Activated CD4-positive, alpha-beta T cell treated with anti-CD3 and anti-CD28 coated beads for 36 hours (primary cell): ENCODE results near the gene MYO1C. TPM values are rescaled to one million over a fixed set of nuclear protein-coding genes. Genes with fewer than 3 reads are reported as not detected.
"Not testable (repeated sequence)": the region's sequence is repeated elsewhere in the genome, so short reads cannot be mapped to it uniquely, and the experiment has no call there.

Experiments used
- ATAC-seq: fragments of 200-7000 bp; cut with Tn5 transposase; one replicate; pipeline ENCODE4 v1.10.0; 2021; ENCODE audit warnings: mild to moderate bottlenecking, moderate library complexity
- CTCF ChIA-PET: fragments of 350-600 bp; sonication (Branson Sonifier 250); formaldehyde crosslinking; loops from one replicate; lab custom pipeline; 2021; ENCODE audit warnings: antibody characterized with exemption; lab: Charles Lee
- POLR2A ChIA-PET: fragments of 350-600 bp; sonication (Branson Sonifier 250); formaldehyde crosslinking; loops from one replicate; lab custom pipeline; 2021; ENCODE audit warnings: antibody characterized with exemption, inconsistent platforms; lab: Charles Lee
- DNase-seq: peaks from one replicate; pipeline ENCODE4 v3.0.0-alpha.2; 2020
- H3K27ac Mint-ChIP-seq: one replicate; pipeline ENCODE4 v1.8.0; 2021; ENCODE audit warnings: mixed read lengths
- H3K27me3 Mint-ChIP-seq: one replicate; pipeline ENCODE4 v1.8.0; 2021; ENCODE audit warnings: mixed read lengths
- H3K36me3 Mint-ChIP-seq: one replicate; pipeline ENCODE4 v1.8.0; 2021; ENCODE audit warnings: low read depth, mixed read lengths
- H3K4me1 Mint-ChIP-seq: one replicate; pipeline ENCODE4 v1.8.0; 2021; ENCODE audit warnings: mixed read lengths
- H3K4me3 Mint-ChIP-seq: one replicate; pipeline ENCODE4 v1.8.0; 2021; ENCODE audit warnings: mild to moderate bottlenecking, moderate library complexity, mixed read lengths
- H3K9me3 Mint-ChIP-seq: one replicate; pipeline ENCODE4 v1.8.0; 2021; ENCODE audit warnings: low read depth, mixed read lengths
- intact Hi-C, 2 experiments: fragments of 100-400 bp; cut with DNase I in 1 of 2; cut with micrococcal nuclease in 1 of 2; formaldehyde crosslinking; loops; one replicate each; pipeline versions ENCODE4 v1.14.2 to v1.15.1; 2022 to 2024; cut with DNase I, micrococcal nuclease
- total RNA-seq, 2 experiments: library from RNA; stranded (reverse); gene quantifications; one replicate each; pipeline ENCODE4 v1.2.3, GENCODE V29; 2021

MYO1C gene
- total RNA-seq, 2 experiments from 2014 or later, result 21.7 to 24.1 TPM

DNA sequence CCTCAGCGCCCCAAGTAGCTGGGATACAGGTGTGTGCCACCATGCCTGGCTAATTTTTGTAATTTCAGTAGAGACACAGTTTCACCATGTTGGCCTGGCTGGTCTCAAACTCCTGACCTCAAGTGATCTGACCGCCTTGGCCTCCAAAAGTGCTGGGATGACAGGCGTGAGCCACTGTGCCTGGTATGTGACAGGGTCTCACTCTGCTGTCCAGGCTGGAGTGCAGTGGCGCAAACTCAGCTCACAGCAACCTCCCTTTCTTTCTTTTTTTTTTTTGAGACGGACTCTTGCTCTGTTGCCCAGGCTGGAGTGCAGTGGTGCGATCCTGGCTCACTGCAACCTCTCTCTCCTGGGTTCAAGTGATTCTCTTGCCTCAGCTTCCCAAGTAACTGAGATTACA is 49.8 kb downstream of the MYO1C start:
- H3K27ac Mint-ChIP-seq, H3K27me3 Mint-ChIP-seq, ATAC-seq, H3K4me3 Mint-ChIP-seq, H3K9me3 Mint-ChIP-seq, DNase-seq, intact Hi-C loops, H3K36me3 Mint-ChIP-seq, CTCF ChIA-PET: not testable (repeated sequence)
- peaks cover 30% of the 10 kb centered on the region for H3K4me1 Mint-ChIP-seq
- POLR2A ChIA-PET, result interaction anchor here (0.7 kb wide), 1 partner anchor 78 kb away, joined by 3 read pairs; no protein-coding TSS in a partner anchor

DNA sequence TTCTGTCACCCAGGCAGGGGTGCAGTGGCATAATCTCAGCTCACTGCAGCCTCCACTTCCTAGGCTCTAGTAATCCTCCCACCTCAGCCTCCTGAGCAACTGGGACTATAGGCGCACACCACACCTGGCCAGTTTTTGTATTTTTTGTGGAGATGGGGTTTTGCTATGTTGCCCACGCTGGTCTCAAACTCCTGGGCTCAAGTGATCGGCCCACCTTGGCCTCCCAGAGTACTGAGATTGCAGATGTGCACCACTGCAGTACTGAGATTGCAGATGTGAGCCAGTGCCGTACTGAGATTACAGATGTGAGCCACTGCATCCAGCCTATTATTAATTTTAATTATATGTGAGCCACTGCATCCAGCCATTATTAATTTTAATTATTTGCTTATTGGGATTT is 50.3 kb downstream of the MYO1C start:
- no peak overlapping the region for H3K27ac Mint-ChIP-seq
- peaks cover 3% of the 10 kb centered on the region for H3K36me3 Mint-ChIP-seq
- no peaks in the 10 kb centered on the region for H3K9me3 Mint-ChIP-seq
- ChIA-PET CTCF (interaction anchor here (0.7 kb wide), 1 partner anchor 34 kb away, joined by 3 read pairs; no protein-coding TSS in a partner anchor), POLR2A (no interaction called here)
- no peaks in the 10 kb centered on the region for H3K27me3 Mint-ChIP-seq
- peaks cover 24% of the 10 kb centered on the region for H3K4me1 Mint-ChIP-seq
- H3K4me3 Mint-ChIP-seq, result no peak overlapping the region
- ATAC-seq (no peak), DNase-seq (no peak)
- intact Hi-C loops, result no loop called here

DNA sequence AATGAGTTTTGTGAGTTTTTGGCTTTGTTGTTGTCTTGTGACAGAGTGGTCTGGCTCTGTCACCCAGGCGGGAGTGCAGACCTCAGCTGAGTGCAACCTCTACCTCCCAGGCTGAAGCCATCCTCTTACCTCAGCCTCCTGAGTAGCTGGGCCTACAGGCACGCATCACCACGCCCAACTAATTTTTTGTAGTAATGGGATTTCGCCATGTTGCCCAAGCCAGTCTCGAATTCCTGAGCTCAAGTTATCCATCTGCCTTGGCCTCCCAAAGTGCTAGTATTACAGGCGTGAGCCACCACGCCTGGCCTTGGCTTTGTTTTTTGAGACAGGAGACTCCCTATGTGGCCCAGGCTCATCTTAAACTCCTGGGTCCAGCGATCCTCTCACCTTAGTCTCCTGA is 51.6 kb downstream of the MYO1C start:
- POLR2A ChIA-PET, result no interaction called here
- intact Hi-C loops, result no loop called here
- DNase-seq (no peak), ATAC-seq (no peak)
- Mint-ChIP-seq H3K27ac (no peak overlapping the region), H3K4me3 (no peak overlapping the region), H3K27me3 (no peaks in the 10 kb centered on the region), H3K36me3 (peaks cover 7% of the 10 kb centered on the region), H3K4me1 (peaks cover 14% of the 10 kb centered on the region), H3K9me3 (no peaks in the 10 kb centered on the region)
- CTCF ChIA-PET, result interaction anchor here (0.8 to 1.4 kb wide), 2 partner anchors 43 to 76 kb away, joined by 4 to 5 read pairs; no protein-coding TSS in a partner anchor

DNA sequence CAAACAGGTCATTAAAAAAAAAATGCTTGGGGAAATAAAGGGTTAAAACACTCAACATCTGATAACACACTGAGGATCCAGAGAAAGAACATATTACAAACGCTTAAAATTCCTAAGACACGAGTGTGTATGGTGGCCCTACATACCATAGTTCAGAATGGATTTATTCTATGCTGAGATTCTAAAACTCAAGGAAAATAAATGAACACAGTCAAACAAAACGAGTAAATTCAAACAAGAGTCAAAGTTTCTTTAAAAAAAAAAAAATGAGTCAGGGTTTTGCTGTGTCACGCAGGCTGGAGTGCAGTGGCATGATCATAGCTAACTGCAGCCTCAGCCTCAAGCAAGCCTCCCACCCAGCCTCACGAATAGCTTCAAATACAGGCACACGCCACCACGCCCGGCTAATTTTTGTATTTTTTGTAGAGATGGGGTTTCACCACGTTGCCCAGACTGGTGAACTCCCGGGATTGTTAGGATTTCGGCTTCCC is 53.8 kb downstream of the MYO1C start:
- Mint-ChIP-seq H3K27ac (no peak overlapping the region), H3K4me1 (peaks cover 14% of the 10 kb centered on the region), H3K27me3 (no peaks in the 10 kb centered on the region), H3K36me3 (peaks cover 12% of the 10 kb centered on the region), H3K4me3 (no peak overlapping the region), H3K9me3 (no peaks in the 10 kb centered on the region)
- ChIA-PET CTCF (interaction anchor here (0.6 to 2.1 kb wide), 3 partner anchors 18 to 78 kb away, joined by 3 to 6 read pairs (median 3); partner anchors contain the start of gene INPP5K), POLR2A (interaction anchor here (0.7 kb wide), 1 partner anchor 45 kb away, joined by 3 read pairs; no protein-coding TSS in a partner anchor)
- no peak for DNase-seq
- intact Hi-C loops, result no loop called here
- ATAC-seq, result no peak

DNA sequence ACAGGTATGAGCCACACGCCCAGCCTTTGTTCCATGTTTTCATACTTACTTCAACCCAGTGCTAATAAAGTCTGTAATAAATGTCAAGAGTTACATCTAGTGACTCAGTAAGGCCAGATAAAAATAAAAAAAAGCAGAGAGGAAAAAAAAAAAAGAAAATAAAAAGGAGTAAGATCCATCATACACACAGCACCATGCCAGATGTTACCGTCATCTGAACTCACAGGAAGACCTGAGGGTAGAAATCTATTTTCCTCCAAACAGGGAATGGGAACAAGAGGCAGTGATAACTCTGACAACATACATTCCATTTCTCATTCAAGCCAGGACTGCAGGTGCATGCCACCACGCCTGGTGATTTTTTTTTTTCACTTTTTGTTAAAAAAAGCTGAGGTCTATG is 57.2 kb downstream of the MYO1C start:
- POLR2A ChIA-PET, result no interaction called here
- ATAC-seq, result no peak
- intact Hi-C loops, result no loop called here
- H3K4me1 Mint-ChIP-seq, result peaks cover 29% of the 10 kb centered on the region
- H3K27ac Mint-ChIP-seq, result no peak overlapping the region
- H3K27me3 Mint-ChIP-seq, result no peaks in the 10 kb centered on the region
- H3K4me3 Mint-ChIP-seq, result no peak overlapping the region
- CTCF ChIA-PET, result interaction anchor here (1.1 to 1.2 kb wide), 2 partner anchors 12 to 18 kb away, joined by 3 read pairs; no protein-coding TSS in a partner anchor
- H3K36me3 Mint-ChIP-seq, result peaks cover 25% of the 10 kb centered on the region
- no peak for DNase-seq
- H3K9me3 Mint-ChIP-seq, result no peaks in the 10 kb centered on the region

DNA sequence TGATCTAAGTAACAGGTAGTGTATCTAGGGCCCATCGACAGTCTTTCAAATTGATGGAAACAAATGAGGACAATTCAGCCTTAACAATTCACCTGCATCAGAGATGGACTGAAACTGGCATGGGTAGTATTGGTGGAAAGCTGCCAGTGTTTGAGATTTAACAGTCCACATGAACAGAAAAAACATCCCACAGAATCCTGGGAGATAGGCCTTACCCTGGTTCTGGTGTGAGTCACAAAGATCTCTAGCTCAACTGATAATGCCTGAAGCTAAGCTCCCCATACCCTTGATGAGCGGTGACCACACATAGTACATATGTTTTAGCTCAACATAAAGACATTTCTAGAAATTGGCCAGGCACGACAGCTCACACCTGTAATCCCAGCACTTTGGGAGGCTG is 58.3 kb downstream of the MYO1C start:
- POLR2A ChIA-PET, result interaction anchor here (0.6 kb wide), 1 partner anchor 891 kb away, joined by 13 read pairs; no protein-coding TSS in a partner anchor
- Mint-ChIP-seq H3K9me3 (no peaks in the 10 kb centered on the region), H3K27ac (no peak overlapping the region), H3K4me3 (no peak overlapping the region), H3K27me3 (no peaks in the 10 kb centered on the region), H3K36me3 (peaks cover 25% of the 10 kb centered on the region), H3K4me1 (peaks cover 26% of the 10 kb centered on the region)
- CTCF ChIA-PET, result interaction anchor here (0.6 to 1.1 kb wide), 3 partner anchors 19 to 196 kb away, joined by 3 to 5 read pairs (median 3); no protein-coding TSS in a partner anchor
- DNase-seq (no peak), ATAC-seq (no peak)
- intact Hi-C loops, result no loop called here

- ChIA-PET CTCF (interaction anchor here (1.2 to 1.9 kb wide), 2 partner anchors 67 to 101 kb away, joined by 4 to 7 read pairs; no protein-coding TSS in a partner anchor), POLR2A (interaction anchor here (0.7 kb wide), 1 partner anchor 56 kb away, joined by 3 read pairs; no protein-coding TSS in a partner anchor)
- peaks cover 17% of the 10 kb centered on the region for H3K4me1 Mint-ChIP-seq
- intact Hi-C loops, result no loop called here
- DNase-seq, result no peak
- no peak overlapping the region for H3K4me3 Mint-ChIP-seq
- ATAC-seq, result peak; percentile 87
- H3K27ac Mint-ChIP-seq, result peak overlapping the region; percentile 58
- peaks cover 23% of the 10 kb centered on the region for H3K36me3 Mint-ChIP-seq
- no peaks in the 10 kb centered on the region for H3K27me3 Mint-ChIP-seq
- H3K9me3 Mint-ChIP-seq, result no peaks in the 10 kb centered on the region
These were observed 60.8 kb downstream of the MYO1C start for GRCh38 chr17:1431631-1432104.

DNA sequence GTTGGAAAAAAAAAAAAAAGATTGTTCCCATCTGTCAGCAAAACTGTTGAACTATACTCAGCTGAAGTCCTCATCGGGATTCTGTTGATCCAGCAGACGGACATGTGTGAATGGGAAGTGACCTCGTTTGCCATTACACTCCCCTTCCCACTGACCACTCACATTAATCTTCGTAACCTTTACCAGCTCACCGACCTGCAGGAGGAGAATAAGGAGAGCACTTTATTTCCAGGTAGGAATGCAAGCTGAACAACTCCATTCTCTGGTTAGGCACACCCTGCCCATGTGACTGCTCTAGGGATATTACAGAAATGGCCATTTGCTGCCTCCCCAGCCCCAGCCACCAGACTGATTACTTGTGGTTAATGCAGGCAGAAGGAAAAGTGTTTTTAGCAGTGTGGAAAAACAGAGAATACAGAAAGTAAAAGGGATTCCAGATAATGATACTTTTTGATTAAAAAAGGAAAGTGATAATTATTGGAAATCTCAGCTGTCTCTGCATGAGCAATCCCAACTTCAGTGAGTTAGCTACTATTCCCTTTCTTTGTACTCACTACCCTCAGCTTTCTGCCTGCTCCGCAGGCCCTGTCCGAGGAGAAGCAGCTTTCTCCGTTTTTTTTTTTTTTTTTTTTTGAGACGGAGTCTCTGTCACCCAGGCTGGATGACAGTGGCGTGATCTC is 68.9 kb downstream of the MYO1C start:
- Mint-ChIP-seq H3K36me3 (peaks cover 30% of the 10 kb centered on the region), H3K9me3 (no peaks in the 10 kb centered on the region), H3K27me3 (no peaks in the 10 kb centered on the region), H3K4me3 (no peak overlapping the region), H3K27ac (peak overlapping the region; percentile 40), H3K4me1 (peaks cover 17% of the 10 kb centered on the region)
- DNase-seq (no peak), ATAC-seq (no peak)
- intact Hi-C loops, result no loop called here
- CTCF ChIA-PET, result interaction anchor here (0.6 to 2.2 kb wide), 4 partner anchors 11 to 725 kb away, joined by 3 to 8 read pairs (median 4); no protein-coding TSS in a partner anchor
- POLR2A ChIA-PET, result no interaction called here

DNA sequence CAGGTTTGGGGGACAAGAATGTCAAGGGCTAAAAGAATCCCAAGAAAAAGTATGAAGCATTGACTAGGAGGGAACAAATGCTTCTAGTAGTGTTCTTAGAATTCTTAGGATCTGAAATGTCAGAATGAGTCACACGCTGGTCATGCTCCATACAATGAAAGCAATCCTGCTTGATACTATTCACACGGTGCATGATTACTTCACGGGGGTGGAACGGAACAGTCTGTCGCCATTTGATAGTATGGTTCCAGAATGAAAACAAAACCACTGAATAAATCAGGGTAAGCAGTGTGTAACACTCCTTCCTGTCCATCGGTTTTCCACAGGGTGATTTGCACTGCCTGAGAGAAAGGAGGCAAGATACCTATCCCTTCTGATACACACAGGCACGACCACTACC is 69.6 kb downstream of the MYO1C start:
- Mint-ChIP-seq H3K36me3 (peaks cover 31% of the 10 kb centered on the region), H3K27me3 (no peaks in the 10 kb centered on the region), H3K4me3 (no peak overlapping the region), H3K27ac (peak overlapping the region; percentile 40), H3K4me1 (peaks cover 17% of the 10 kb centered on the region), H3K9me3 (no peaks in the 10 kb centered on the region)
- DNase-seq (peak; percentile 41), ATAC-seq (peak; percentile 86)
- ChIA-PET POLR2A (no interaction called here), CTCF (interaction anchor here (0.6 to 2.2 kb wide), 3 partner anchors 57 to 218 kb away, joined by 3 to 8 read pairs (median 3); no protein-coding TSS in a partner anchor)
- intact Hi-C loops, result no loop called here

DNA sequence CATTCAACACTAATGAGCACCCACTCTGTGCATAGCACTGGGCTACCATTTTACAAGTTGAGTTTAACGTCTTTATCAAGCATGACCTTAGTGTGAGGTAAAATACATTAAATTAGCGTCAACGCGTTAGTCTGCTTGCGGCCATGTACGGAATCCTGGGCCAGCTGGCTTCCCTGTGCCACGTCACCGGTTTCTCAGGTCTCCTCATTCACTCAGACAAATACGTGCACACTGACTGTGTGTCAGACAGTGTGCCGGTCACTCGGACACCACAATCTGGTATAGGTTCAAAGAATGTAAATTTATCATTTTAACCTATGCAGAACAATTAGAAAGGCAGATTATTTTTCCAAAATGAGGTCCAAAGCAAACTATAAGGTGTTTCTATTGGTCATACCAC is 71.0 kb downstream of the MYO1C start:
- H3K9me3 Mint-ChIP-seq, result no peaks in the 10 kb centered on the region
- H3K27ac Mint-ChIP-seq, result no peak overlapping the region
- CTCF ChIA-PET, result interaction anchor here (2.2 kb wide), 1 partner anchor 56 kb away, joined by 8 read pairs; no protein-coding TSS in a partner anchor
- ATAC-seq, result no peak
- no peak overlapping the region for H3K4me3 Mint-ChIP-seq
- no peaks in the 10 kb centered on the region for H3K27me3 Mint-ChIP-seq
- POLR2A ChIA-PET, result no interaction called here
- intact Hi-C loops, result no loop called here
- H3K36me3 Mint-ChIP-seq, result peaks cover 32% of the 10 kb centered on the region
- no peak for DNase-seq
- peaks cover 17% of the 10 kb centered on the region for H3K4me1 Mint-ChIP-seq

GRCh38 chr17:1420981-1421380 is 71.5 kb downstream of the MYO1C start:
- ATAC-seq, result no peak
- Mint-ChIP-seq H3K4me3 (no peak overlapping the region), H3K27me3 (no peaks in the 10 kb centered on the region), H3K36me3 (peaks cover 32% of the 10 kb centered on the region), H3K9me3 (no peaks in the 10 kb centered on the region), H3K4me1 (peaks cover 17% of the 10 kb centered on the region), H3K27ac (no peak overlapping the region)
- no peak for DNase-seq
- intact Hi-C loops, result no loop called here
- CTCF ChIA-PET, result interaction anchor here (0.6 kb wide), 1 partner anchor 18 kb away, joined by 3 read pairs; no protein-coding TSS in a partner anchor
- POLR2A ChIA-PET, result no interaction called here
